Measurements from ENCODE around the gene MSRB1. TPM values are rescaled to one million over a fixed set of nuclear protein-coding genes. Genes with fewer than 3 reads are reported as not detected.

MSRB1 gene
- total and polyA plus RNA-seq, 2 of the 8 experiments (the other 6 are each of a cell fraction or from before 2014, with no cell fraction given): 28.2 to 51.4 TPM

GRCh38 chr16:1973461-1974156 lies 30.6 kb upstream of the MSRB1 start:
- no peak overlapping the region for H3K27ac ChIP-seq (ENCODE audit: low read depth, low read length)
- H3K23ac ChIP-seq (ENCODE audit: insufficient read length): no peak overlapping the region
- no peak overlapping the region for H3K4ac ChIP-seq (replicated peaks; ENCODE audit: insufficient read length, low read depth, low read length)
- no peak for DNase-seq (ENCODE audit: low read depth in 1 of 2, low spot score in 2 of 2)
- H3K79me1 ChIP-seq (ENCODE audit: low read depth, low read length): peaks cover 12% of the 10 kb centered on the region; the same call in 1 of the 2 replicates
- H2AFZ ChIP-seq (ENCODE audit: low read length): no peak overlapping the region
- WGBS, 2 experiments (ENCODE audit: extremely low coverage in 1 of 2, insufficient coverage in 1 of 2, insufficient read length in 1 of 2, insufficient replicate concordance in 2 of 2, low coverage in 1 of 2, low lambda C conversion rate in 2 of 2, missing lambda C conversion rate in 1 of 2): 79% methylated on average over 13 of the region's 16 CpGs; no CpG with 5 or more reads in 1 of the 2 experiments
- no peak overlapping the region for H4K5ac ChIP-seq (ENCODE audit: insufficient read length, low read depth, low read length)
- peaks cover 3 to 16% of the 10 kb centered on the region in 2 experiments; a peak in 2 of 4 replicates for H3K79me2 ChIP-seq (ENCODE audit: control insufficient read depth in 1 of 2, insufficient read depth in 2 of 2, low read length in 2 of 2)
- H3K4me1 ChIP-seq (replicated peaks in 1 of 4; ENCODE audit: control insufficient read depth in 3 of 4, insufficient read depth in 4 of 4, low read length in 3 of 4): peaks cover 0 to 6% (median 5%) of the 10 kb centered on the region in 4 experiments; a peak in 5 of 7 replicates
- H3K14ac ChIP-seq (ENCODE audit: insufficient read length): no peak overlapping the region
- H4K20me1 ChIP-seq (replicated peaks in 1 of 2; ENCODE audit: control insufficient read depth in 1 of 2, insufficient read depth in 2 of 2, low read length in 2 of 2): peaks cover 2 to 24% of the 10 kb centered on the region in 2 experiments
- H2BK120ac ChIP-seq (replicated peaks; ENCODE audit: low read depth, low read length): no peak overlapping the region
- ChIA-PET POLR2A (ENCODE audit: partially characterized antibody) (interaction anchor here (1.1 to 28.2 kb wide), 5 partner anchors 9 to 31 kb away, joined by 3 to 736 read pairs (median 5); partner anchors contain the start of genes GFER, MSRB1, NDUFB10 and RNF151), CTCF (ENCODE audit: partially characterized antibody) (interaction anchor here (1.0 kb wide), 1 partner anchor 111 kb away, joined by 3 read pairs; no protein-coding TSS in a partner anchor)
- H3K9me3 ChIP-seq (ENCODE audit: insufficient read depth in 2 of 2, low read depth in 1 of 2, low read length in 1 of 2): no peaks in the 10 kb centered on the region
- no peak for FAIRE-seq
- TF ChIP-seq HDAC6 (IDR thresholded peaks at IDR 0.05; ENCODE audit: low read depth, low read length) (no peak), YY1 (IDR thresholded peaks at IDR 0.05; ENCODE audit: low read depth, low read length) (no peak), CHD1 (IDR thresholded peaks at IDR 0.05; ENCODE audit: low read depth, low read length) (no peak), ATF3 (IDR thresholded peaks at IDR 0.05; ENCODE audit: insufficient read depth, low read depth, low read length) (no peak)
- H3K56ac ChIP-seq (replicated peaks; ENCODE audit: insufficient read length, low read depth, low read length): no peak overlapping the region
- no peak overlapping the region for H2AK5ac ChIP-seq (ENCODE audit: low read depth, low read length)
- H3K23me2 ChIP-seq (ENCODE audit: low read depth, low read length): peaks cover 8% of the 10 kb centered on the region
- H4K8ac ChIP-seq (ENCODE audit: extremely low read depth, insufficient read depth, low read length): peak overlapping the region; percentile 35; the same call in 1 of the 2 replicates
- no peak overlapping the region for H2BK12ac ChIP-seq (ENCODE audit: low read depth, low read length)
- H3K27me3 ChIP-seq (replicated peaks in 1 of 4; ENCODE audit: control insufficient read depth in 3 of 4, extremely low read depth in 1 of 4, insufficient read depth in 3 of 4, low read length in 3 of 4): no peaks in the 10 kb centered on the region
- H3K36me3 ChIP-seq (ENCODE audit: control insufficient read depth in 2 of 4, insufficient read depth in 4 of 4, low read length in 3 of 4): peaks cover 11 to 33% (median 22%) of the 10 kb centered on the region in 4 experiments; a peak in 7 of 8 replicates
- H3K4me3 ChIP-seq (ENCODE audit: extremely low read depth in 1 of 4, insufficient read depth in 2 of 4, low read depth in 3 of 4, low read length in 4 of 4): no peak overlapping the region
- H2BK20ac ChIP-seq (ENCODE audit: low read length): no peak overlapping the region
- no peak overlapping the region for H3K18ac ChIP-seq (ENCODE audit: extremely low read depth, low read length)
- no peak overlapping the region for H2BK5ac ChIP-seq (ENCODE audit: low read depth, low read length)
- no peak overlapping the region for H2BK15ac ChIP-seq (ENCODE audit: low read length)
- H3K9ac ChIP-seq (replicated peaks in 1 of 4; ENCODE audit: extremely low read depth in 1 of 4, low read depth in 3 of 4, low read length in 3 of 4): no peak overlapping the region
- H3K4me2 ChIP-seq (ENCODE audit: insufficient read depth in 1 of 2, low read depth in 2 of 2, low read length in 2 of 2): no peak overlapping the region; a peak in 1 of 4 replicates
- H4K91ac ChIP-seq (replicated peaks; ENCODE audit: insufficient read length, low read length): no peak overlapping the region

Data from H1 (cell line).